PC-9 (cell line): ENCODE measurements around the gene USP7. TPM values are rescaled to one million over a fixed set of nuclear protein-coding genes. Genes with fewer than 3 reads are reported as not detected.

ENCODE experiments used
- BruUV-seq: library from RNA; stranded (reverse); fragments of 400-500 nt; replicated peaks from 2 replicates; lab custom pipeline; 2021; lab: Mats Ljungman, UMichigan
- CTCF ChIA-PET: fragments of 300-600 bp; sonication (Branson Sonifier 250); formaldehyde crosslinking; loops from one replicate; lab custom pipeline; 2022; ENCODE audit warnings: antibody characterized with exemption; lab: Charles Lee
- POLR2A ChIA-PET: fragments of 300-600 bp; sonication (Branson Sonifier 250); formaldehyde crosslinking; loops from one replicate; lab custom pipeline; 2022; ENCODE audit warnings: antibody characterized with exemption; ENCODE audit not compliant: unreplicated experiment; lab: Charles Lee
- DNase-seq, 2 experiments: peaks; one replicate each; pipeline versions ENCODE4 v3.0.0 to v3.0.0-alpha.2; 2015 to 2022; ENCODE audit warnings: mixed read lengths in 1 of 2
- H2AFZ ChIP-seq: fragments of 200-600 bp; sonication (generic); 2 replicates; pipeline ENCODE4 v1.8.1; 2017; ENCODE audit warnings: antibody characterized with exemption
- H3F3A ChIP-seq: fragments of 200-600 bp; sonication (generic); 2 replicates; pipeline ENCODE4 v1.8.1; 2017; ENCODE audit warnings: antibody characterized with exemption, mild to moderate bottlenecking, low read depth; ENCODE audit not compliant: insufficient read depth
- H3K27ac ChIP-seq: fragments of 200-600 bp; sonication (generic); 2 replicates; pipeline ENCODE4 v1.6.1; 2016; ENCODE audit warnings: mixed run types
- H3K27me3 ChIP-seq: fragments of 200-600 bp; sonication (generic); 2 replicates; pipeline ENCODE4 v1.6.1; 2016; ENCODE audit warnings: low read depth, mixed run types; ENCODE audit not compliant: insufficient read depth
- H3K36me3 ChIP-seq: fragments of 200-600 bp; sonication (generic); 2 replicates; pipeline ENCODE4 v1.6.1; 2016; ENCODE audit warnings: low read depth, mixed run types
- H3K4me1 ChIP-seq: fragments of 200-600 bp; sonication (generic); replicated peaks from 2 replicates; pipeline ENCODE4 v1.6.1; 2016; ENCODE audit warnings: mixed run types; ENCODE audit not compliant: insufficient read depth
- H3K4me2 ChIP-seq: fragments of 200-600 bp; sonication (generic); 2 replicates; pipeline ENCODE4 v1.6.1; 2017; ENCODE audit warnings: mixed run types
- H3K4me3 ChIP-seq: fragments of 200-600 bp; sonication (generic); 2 replicates; pipeline ENCODE4 v1.6.1; 2016; ENCODE audit warnings: mixed run types
- H3K79me2 ChIP-seq: fragments of 200-600 bp; sonication (generic); 2 replicates; pipeline ENCODE4 v1.6.1; 2017; ENCODE audit warnings: low read depth, mixed run types
- H3K9me2 ChIP-seq: fragments of 200-600 bp; sonication (generic); 2 replicates; pipeline ENCODE4 v1.8.1; 2017; ENCODE audit warnings: mild to moderate bottlenecking; ENCODE audit not compliant: insufficient read depth
- H3K9me3 ChIP-seq: fragments of 200-600 bp; sonication (generic); 2 replicates; pipeline ENCODE4 v1.8.1; 2016; ENCODE audit warnings: low read depth; ENCODE audit not compliant: insufficient read depth
- H4K20me1 ChIP-seq: fragments of 200-600 bp; sonication (generic); 2 replicates; pipeline ENCODE4 v1.8.1; 2017; ENCODE audit not compliant: insufficient read depth
- EZH2 ChIP-seq: fragments of 200-600 bp; sonication (generic); IDR thresholded peaks from 2 replicates; pipeline ENCODE4 v1.8.0; 2017; ENCODE audit warnings: antibody characterized with exemption, low read depth
- intact Hi-C: fragments of 100-400 bp; cut with micrococcal nuclease; formaldehyde crosslinking; loops from one replicate; pipeline ENCODE4 v1.10.0; 2022; ENCODE audit not compliant: unreplicated experiment
- total RNA-seq: library from RNA; stranded (reverse); gene quantifications from 2 replicates; pipeline ENCODE4 v1.2.3, GENCODE V29; 2021
- TF ChIP-seq, protein P1 (sequence below): fragments of 200-600 bp; sonication (generic); conservative IDR thresholded peaks from 2 replicates; pipeline ENCODE4 v1.6.1; 2017; ENCODE audit warnings: mixed run types, antibody characterized with exemption, mild to moderate bottlenecking, moderate library complexity

USP7 gene
- total RNA-seq, 1 experiment from 2014 or later = 167 TPM

GRCh38 chr16:8998108-8998507 lies 34.4 kb upstream of the USP7 start:
- H3K79me2 ChIP-seq = no peaks in the 10 kb centered on the region
- H2AFZ ChIP-seq = no peak overlapping the region
- DNase-seq = peak in 1 of 2 experiments; percentile 48
- H3K9me3 ChIP-seq = no peaks in the 10 kb centered on the region
- no peaks in the 10 kb centered on the region for H3K36me3 ChIP-seq
- H3K27me3 ChIP-seq = no peaks in the 10 kb centered on the region
- peaks cover 3% of the 10 kb centered on the region; the same call in 1 of the 2 replicates for H3K4me1 ChIP-seq
- no peak overlapping the region for H3K27ac ChIP-seq
- H3K4me2 ChIP-seq = no peak overlapping the region
- TF ChIP-seq, protein P1, sequence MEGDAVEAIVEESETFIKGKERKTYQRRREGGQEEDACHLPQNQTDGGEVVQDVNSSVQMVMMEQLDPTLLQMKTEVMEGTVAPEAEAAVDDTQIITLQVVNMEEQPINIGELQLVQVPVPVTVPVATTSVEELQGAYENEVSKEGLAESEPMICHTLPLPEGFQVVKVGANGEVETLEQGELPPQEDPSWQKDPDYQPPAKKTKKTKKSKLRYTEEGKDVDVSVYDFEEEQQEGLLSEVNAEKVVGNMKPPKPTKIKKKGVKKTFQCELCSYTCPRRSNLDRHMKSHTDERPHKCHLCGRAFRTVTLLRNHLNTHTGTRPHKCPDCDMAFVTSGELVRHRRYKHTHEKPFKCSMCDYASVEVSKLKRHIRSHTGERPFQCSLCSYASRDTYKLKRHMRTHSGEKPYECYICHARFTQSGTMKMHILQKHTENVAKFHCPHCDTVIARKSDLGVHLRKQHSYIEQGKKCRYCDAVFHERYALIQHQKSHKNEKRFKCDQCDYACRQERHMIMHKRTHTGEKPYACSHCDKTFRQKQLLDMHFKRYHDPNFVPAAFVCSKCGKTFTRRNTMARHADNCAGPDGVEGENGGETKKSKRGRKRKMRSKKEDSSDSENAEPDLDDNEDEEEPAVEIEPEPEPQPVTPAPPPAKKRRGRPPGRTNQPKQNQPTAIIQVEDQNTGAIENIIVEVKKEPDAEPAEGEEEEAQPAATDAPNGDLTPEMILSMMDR = no peak
- TF ChIP-seq EZH2 = no peak
- H3K9me2 ChIP-seq = no peaks in the 10 kb centered on the region
- no peak overlapping the region for H3K4me3 ChIP-seq
- BruUV-seq = no TSS peak
- no peaks in the 10 kb centered on the region for H4K20me1 ChIP-seq
- H3F3A ChIP-seq = peaks cover 12% of the 10 kb centered on the region; the same call in 1 of the 2 replicates
- POLR2A ChIA-PET = interaction anchor here (0.6 to 0.7 kb wide), 2 partner anchors 16 to 384 kb away, joined by 4 to 16 read pairs; no protein-coding TSS in a partner anchor
- intact Hi-C loops = no loop called here
- CTCF ChIA-PET = interaction anchor here (0.6 kb wide), 1 partner anchor 32 kb away, joined by 5 read pairs; no protein-coding TSS in a partner anchor

DNA sequence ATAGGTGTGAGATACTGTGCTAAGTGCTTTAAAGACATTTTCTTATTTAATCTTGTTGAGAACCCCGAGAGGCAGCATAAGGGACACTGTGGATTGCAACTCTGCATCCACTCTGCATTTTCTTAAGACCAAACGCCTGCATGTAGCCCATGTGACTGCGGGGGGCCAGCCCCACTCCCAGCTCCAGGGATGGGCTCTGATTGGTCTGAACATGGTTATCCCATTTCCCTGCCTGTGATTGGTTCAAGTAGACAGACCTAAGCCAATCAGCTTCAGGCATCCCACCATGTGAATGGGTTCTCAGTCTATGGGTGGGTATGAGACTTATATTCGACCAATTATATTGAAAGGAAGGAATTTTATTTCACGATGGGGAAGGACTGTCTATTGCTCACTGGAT lies 33.2 kb upstream of the USP7 start:
- H3K27me3 ChIP-seq = no peaks in the 10 kb centered on the region
- H3K79me2 ChIP-seq = no peaks in the 10 kb centered on the region
- no peak for DNase-seq
- no peak overlapping the region for H3K4me3 ChIP-seq
- H4K20me1 ChIP-seq = no peaks in the 10 kb centered on the region
- intact Hi-C loops = no loop called here
- peaks cover under 1% of the 10 kb centered on the region; the same call in 1 of the 2 replicates for H3K4me1 ChIP-seq
- no peak overlapping the region for H2AFZ ChIP-seq
- H3K9me3 ChIP-seq = no peaks in the 10 kb centered on the region
- CTCF ChIA-PET = no interaction called here
- TF ChIP-seq EZH2 = no peak
- TF ChIP-seq, protein P1 = no peak
- H3K4me2 ChIP-seq = no peak overlapping the region
- H3K27ac ChIP-seq = no peak overlapping the region
- POLR2A ChIA-PET = interaction anchor here (0.7 kb wide), 1 partner anchor 94 kb away, joined by 7 read pairs; no protein-coding TSS in a partner anchor
- no peaks in the 10 kb centered on the region for H3K36me3 ChIP-seq
- peaks cover 12% of the 10 kb centered on the region; the same call in 1 of the 2 replicates for H3F3A ChIP-seq
- no peaks in the 10 kb centered on the region for H3K9me2 ChIP-seq
- no TSS peak for BruUV-seq

GRCh38 chr16:8990445-8990844 lies 26.7 kb upstream of the USP7 start:
- Histone ChIP-seq H2AFZ (no peak overlapping the region), H3K36me3 (no peaks in the 10 kb centered on the region), H3F3A (no peaks in the 10 kb centered on the region; the same call in 1 of the 2 replicates), H3K9me2 (no peaks in the 10 kb centered on the region), H4K20me1 (no peaks in the 10 kb centered on the region), H3K27me3 (no peaks in the 10 kb centered on the region), H3K4me3 (no peak overlapping the region), H3K9me3 (no peaks in the 10 kb centered on the region), H3K4me1 (peaks cover 8% of the 10 kb centered on the region), H3K79me2 (no peaks in the 10 kb centered on the region), H3K27ac (no peak overlapping the region), H3K4me2 (no peak overlapping the region)
- TF ChIP-seq, protein P1 = no peak
- no peak for TF ChIP-seq EZH2
- CTCF ChIA-PET = no interaction called here
- intact Hi-C loops = no loop called here
- no TSS peak for BruUV-seq
- POLR2A ChIA-PET = interaction anchor here (0.5 kb wide), 1 partner anchor 23 kb away, joined by 8 read pairs; no protein-coding TSS in a partner anchor
- DNase-seq = no peak
